GM11168 (cell line): ENCODE results near the gene DDX39B.

Experiments used
- in situ Hi-C: fragments of 300-500 bp; cut with MboI; formaldehyde crosslinking; loops from one replicate; pipeline ENCODE4 v1.12.0; 2022; ENCODE audit warnings: low sequenced_read_pairs; ENCODE audit not compliant: unreplicated experiment

Gene DDX39B

GRCh38 chr6:31575952-31576685 is 34.3 kb upstream of the DDX39B start:
- in situ Hi-C loops = no loop called here

GRCh38 chr6:31575335-31575901 is 33.6 kb upstream of the DDX39B start, which contains the start of gene TNF:
Gene TNF (plus strand): TSS chr6:31575565. CDS start chr6:31575742, 177 bp downstream.
- in situ Hi-C loops = no loop called here

- in situ Hi-C loops = no loop called here
These were observed 32.6 kb upstream of the DDX39B start for GRCh38 chr6:31574106-31575061.

- in situ Hi-C loops = no loop called here
These were observed 31.7 kb upstream of the DDX39B start for GRCh38 chr6:31573239-31574105.

GRCh38 chr6:31572041-31572911 is 30.5 kb upstream of the DDX39B start, which contains the start of gene LTA:
Gene LTA (plus strand): TSS chr6:31572289. CDS start chr6:31572743, 454 bp downstream.
- in situ Hi-C loops = no loop called here

GRCh38 chr6:31569861-31570536 is 28.2 kb upstream of the DDX39B start:
- in situ Hi-C loops = no loop called here

GRCh38 chr6:31568537-31568961 is 26.7 kb upstream of the DDX39B start:
- in situ Hi-C loops = no loop called here

- in situ Hi-C loops = no loop called here
These were observed 25.9 kb upstream of the DDX39B start for GRCh38 chr6:31567531-31568370.

GRCh38 chr6:31560697-31561058 is 18.9 kb upstream of the DDX39B start:
- in situ Hi-C loops = no loop called here

GRCh38 chr6:31559958-31560696 is 18.3 kb upstream of the DDX39B start:
- in situ Hi-C loops = no loop called here

- in situ Hi-C loops = no loop called here
These were observed 17.8 kb upstream of the DDX39B start for GRCh38 chr6:31559606-31559957.

- in situ Hi-C loops = no loop called here
These were observed 17.1 kb upstream of the DDX39B start for GRCh38 chr6:31558631-31559500.

- in situ Hi-C loops = no loop called here
These were observed 16.5 kb upstream of the DDX39B start for GRCh38 chr6:31558318-31558625.

GRCh38 chr6:31557443-31558317 is 15.9 kb upstream of the DDX39B start:
- in situ Hi-C loops = no loop called here

GRCh38 chr6:31556307-31556706 is 14.5 kb upstream of the DDX39B start:
- in situ Hi-C loops = no loop called here
